SK-N-MC (cell line): ENCODE measurements around the gene AKNA.

Experiments used
- EZH2 ChIP-seq: fragments of 200-600 bp; sonication (generic); IDR thresholded peaks from one replicate; pipeline ENCODE4 v1.6.1; 2017; ENCODE audit warnings: antibody characterized with exemption
- POLR2AphosphoS5 ChIP-seq: IDR thresholded peaks from 2 replicates; pipeline ENCODE4 v1.6.1; 2012; ENCODE audit warnings: mild to moderate bottlenecking, low read depth, low read length, borderline replicate concordance

DNA sequence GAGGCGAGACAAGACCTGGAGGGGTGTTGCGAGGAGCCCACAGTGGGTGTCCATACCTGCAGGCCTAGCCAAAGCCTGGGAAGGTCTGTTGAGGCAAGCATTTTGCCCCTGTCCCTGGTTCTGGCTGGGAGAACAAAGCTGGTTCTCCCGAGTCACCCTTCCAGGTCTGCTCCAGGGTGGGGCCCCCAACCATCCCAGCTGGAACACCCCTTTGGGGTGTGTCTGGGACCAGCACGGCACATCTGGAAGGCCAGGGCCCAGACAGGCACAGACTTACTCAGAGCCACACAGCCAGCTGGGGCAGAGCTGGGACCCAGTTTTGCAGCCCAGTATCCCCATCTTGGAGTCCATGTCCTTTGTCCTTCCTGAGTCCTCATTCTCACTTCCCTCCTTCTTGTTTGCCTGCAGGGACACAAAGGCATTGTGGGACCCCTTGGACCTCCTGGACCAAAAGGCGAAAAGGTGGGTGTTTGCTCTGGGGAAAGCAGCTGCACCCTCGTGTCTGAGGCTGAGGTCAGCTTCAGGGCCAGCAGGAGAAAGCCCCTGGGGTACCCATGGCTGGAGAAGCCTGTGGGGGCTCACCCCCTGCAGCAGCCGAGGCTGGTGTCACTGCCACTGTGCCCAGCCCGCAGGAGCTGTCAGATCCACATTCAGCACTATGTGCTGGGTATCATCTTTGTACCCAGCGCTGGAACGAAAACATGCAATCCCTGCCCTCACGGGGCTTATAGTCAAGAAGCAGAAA lies 103.3 kb downstream of the AKNA start:
- TF ChIP-seq EZH2 (no peak), POLR2AphosphoS5 (no peak)
